Measurements from ENCODE around the gene DNAJB12.

The DNAJB12 gene

GRCh38 chr10:72340510-72341261 lies 14.0 kb downstream of the DNAJB12 start:
- H3K9ac ChIP-seq (ENCODE audit: insufficient read length, low read depth) = no peak overlapping the region

GRCh38 chr10:72338180-72338579 lies 16.5 kb downstream of the DNAJB12 start:
- peaks cover 81% of the 10 kb centered on the region for H3K36me3 ChIP-seq (ENCODE audit: insufficient read depth, insufficient read length, low read length)
- TF ChIP-seq YY1 (IDR thresholded peaks at IDR 0.05; ENCODE audit: insufficient read depth, insufficient read length) (no peak), ZNF274 (IDR thresholded peaks at IDR 0.05; ENCODE audit: low read depth, low read length) (no peak), SUZ12 (IDR thresholded peaks at IDR 0.05; ENCODE audit: extremely low read depth, insufficient read depth, insufficient read length) (no peak)

More at GRCh38 chr10:72340510-72341261, 14.0 kb downstream of the DNAJB12 start:
- DNase-seq (ENCODE audit: low read depth, low spot score) = no peak
- Histone ChIP-seq H3K36me3 (ENCODE audit: insufficient read depth, insufficient read length, low read length) (peaks cover 67% of the 10 kb centered on the region), H3K4me3 (ENCODE audit: insufficient read length, low read depth) (no peak overlapping the region), H3K4me1 (ENCODE audit: insufficient read depth, insufficient read length) (peaks cover 6% of the 10 kb centered on the region), H3K27me3 (ENCODE audit: insufficient read depth, insufficient read length) (no peaks in the 10 kb centered on the region), H3K9me3 (ENCODE audit: insufficient read depth, low read length) (no peaks in the 10 kb centered on the region)
- TF ChIP-seq SUZ12 (IDR thresholded peaks at IDR 0.05; ENCODE audit: extremely low read depth, insufficient read depth, insufficient read length) (no peak), YY1 (IDR thresholded peaks at IDR 0.05; ENCODE audit: insufficient read depth, insufficient read length) (no peak), ZNF274 (IDR thresholded peaks at IDR 0.05; ENCODE audit: low read depth, low read length) (no peak)

GRCh38 chr10:72337722-72338121 lies 17.0 kb downstream of the DNAJB12 start:
- peaks cover 81% of the 10 kb centered on the region for H3K36me3 ChIP-seq (ENCODE audit: insufficient read depth, insufficient read length, low read length)

More at GRCh38 chr10:72338180-72338579, 16.5 kb downstream of the DNAJB12 start:
- Histone ChIP-seq H3K27me3 (ENCODE audit: insufficient read depth, insufficient read length) (no peaks in the 10 kb centered on the region), H3K9me3 (ENCODE audit: insufficient read depth, low read length) (no peaks in the 10 kb centered on the region), H3K9ac (ENCODE audit: insufficient read length, low read depth) (no peak overlapping the region), H3K4me1 (ENCODE audit: insufficient read depth, insufficient read length) (peaks cover 14% of the 10 kb centered on the region), H3K4me3 (ENCODE audit: insufficient read length, low read depth) (no peak overlapping the region)
- DNase-seq (ENCODE audit: low read depth, low spot score) = no peak

GRCh38 chr10:72337039-72337629 lies 17.6 kb downstream of the DNAJB12 start:
- peaks cover 76% of the 10 kb centered on the region for H3K36me3 ChIP-seq (ENCODE audit: insufficient read depth, insufficient read length, low read length)
- no peak overlapping the region for H3K9ac ChIP-seq (ENCODE audit: insufficient read length, low read depth)
- no peak for DNase-seq (ENCODE audit: low read depth, low spot score)
- no peaks in the 10 kb centered on the region for H3K9me3 ChIP-seq (ENCODE audit: insufficient read depth, low read length)
- no peak overlapping the region for H3K4me3 ChIP-seq (ENCODE audit: insufficient read length, low read depth)
- peaks cover 16% of the 10 kb centered on the region for H3K4me1 ChIP-seq (ENCODE audit: insufficient read depth, insufficient read length)
- H3K27me3 ChIP-seq (ENCODE audit: insufficient read depth, insufficient read length) = no peaks in the 10 kb centered on the region
- no peak for TF ChIP-seq YY1 (IDR thresholded peaks at IDR 0.05; ENCODE audit: insufficient read depth, insufficient read length)
- no peak for TF ChIP-seq SUZ12 (IDR thresholded peaks at IDR 0.05; ENCODE audit: extremely low read depth, insufficient read depth, insufficient read length)
- TF ChIP-seq ZNF274 (IDR thresholded peaks at IDR 0.05; ENCODE audit: low read depth, low read length) = no peak

More at GRCh38 chr10:72337722-72338121, 17.0 kb downstream of the DNAJB12 start:
- Histone ChIP-seq H3K4me3 (ENCODE audit: insufficient read length, low read depth) (no peak overlapping the region), H3K4me1 (ENCODE audit: insufficient read depth, insufficient read length) (peaks cover 14% of the 10 kb centered on the region), H3K9ac (ENCODE audit: insufficient read length, low read depth) (no peak overlapping the region), H3K27me3 (ENCODE audit: insufficient read depth, insufficient read length) (no peaks in the 10 kb centered on the region), H3K9me3 (ENCODE audit: insufficient read depth, low read length) (no peaks in the 10 kb centered on the region)
- TF ChIP-seq SUZ12 (IDR thresholded peaks at IDR 0.05; ENCODE audit: extremely low read depth, insufficient read depth, insufficient read length) (no peak), YY1 (IDR thresholded peaks at IDR 0.05; ENCODE audit: insufficient read depth, insufficient read length) (no peak), ZNF274 (IDR thresholded peaks at IDR 0.05; ENCODE audit: low read depth, low read length) (no peak)
- no peak for DNase-seq (ENCODE audit: low read depth, low spot score)

GRCh38 chr10:72336259-72337038 lies 18.3 kb downstream of the DNAJB12 start:
- TF ChIP-seq YY1 (IDR thresholded peaks at IDR 0.05; ENCODE audit: insufficient read depth, insufficient read length) = no peak
- TF ChIP-seq SUZ12 (IDR thresholded peaks at IDR 0.05; ENCODE audit: extremely low read depth, insufficient read depth, insufficient read length) = no peak
- no peak for TF ChIP-seq ZNF274 (IDR thresholded peaks at IDR 0.05; ENCODE audit: low read depth, low read length)

GRCh38 chr10:72335394-72336258 lies 19.1 kb downstream of the DNAJB12 start:
- Histone ChIP-seq H3K36me3 (ENCODE audit: insufficient read depth, insufficient read length, low read length) (peaks cover 67% of the 10 kb centered on the region), H3K9me3 (ENCODE audit: insufficient read depth, low read length) (no peaks in the 10 kb centered on the region), H3K4me1 (ENCODE audit: insufficient read depth, insufficient read length) (peaks cover 20% of the 10 kb centered on the region), H3K4me3 (ENCODE audit: insufficient read length, low read depth) (no peak overlapping the region), H3K27me3 (ENCODE audit: insufficient read depth, insufficient read length) (no peaks in the 10 kb centered on the region), H3K9ac (ENCODE audit: insufficient read length, low read depth) (peak overlapping the region; percentile 5)
- no peak for DNase-seq (ENCODE audit: low read depth, low spot score)
- TF ChIP-seq ZNF274 (IDR thresholded peaks at IDR 0.05; ENCODE audit: low read depth, low read length) (no peak), SUZ12 (IDR thresholded peaks at IDR 0.05; ENCODE audit: extremely low read depth, insufficient read depth, insufficient read length) (no peak), YY1 (IDR thresholded peaks at IDR 0.05; ENCODE audit: insufficient read depth, insufficient read length) (no peak)

More at GRCh38 chr10:72336259-72337038, 18.3 kb downstream of the DNAJB12 start:
- Histone ChIP-seq H3K4me1 (ENCODE audit: insufficient read depth, insufficient read length) (peaks cover 18% of the 10 kb centered on the region), H3K27me3 (ENCODE audit: insufficient read depth, insufficient read length) (no peaks in the 10 kb centered on the region), H3K9me3 (ENCODE audit: insufficient read depth, low read length) (no peaks in the 10 kb centered on the region), H3K36me3 (ENCODE audit: insufficient read depth, insufficient read length, low read length) (peaks cover 73% of the 10 kb centered on the region), H3K9ac (ENCODE audit: insufficient read length, low read depth) (no peak overlapping the region), H3K4me3 (ENCODE audit: insufficient read length, low read depth) (no peak overlapping the region)
- no peak for DNase-seq (ENCODE audit: low read depth, low spot score)
